MM.1S (cell line): ENCODE data around the gene GNL1.

Source experiments
- CTCF ChIP-seq: fragments of 300-600 bp; sonication (generic); IDR thresholded peaks from 2 replicates; pipeline ENCODE4 v1.5.1; 2016; ENCODE audit warnings: antibody characterized with exemption, low read length, mixed read lengths
- EZH2 ChIP-seq: fragments of 300-600 bp; sonication (generic); optimal IDR thresholded peaks from 2 replicates; pipeline ENCODE3; 2017; ENCODE audit warnings: low read depth, mild to moderate bottlenecking, antibody characterized with exemption, low read length, mixed read lengths
- EZH2phosphoT487 ChIP-seq: fragments of 300-600 bp; sonication (generic); IDR thresholded peaks from 2 replicates; pipeline ENCODE4 v1.6.1; 2018; ENCODE audit warnings: antibody characterized with exemption, low read length

GRCh38 chr6:30601815-30602641, 45.7 kb upstream of the GNL1 start:
- TF ChIP-seq CTCF (no peak), EZH2 (no peak), EZH2phosphoT487 (no peak)
